HEK293 (cell line): ENCODE measurements around the gene ARMS2.

Experiments
- CTCF ChIA-PET: fragments of 350-600 bp; formaldehyde crosslinking; extraction: SDS; loops from one replicate; lab custom pipeline; 2021; ENCODE audit warnings: antibody characterized with exemption; lab: Yijun Ruan, JAX
- POLR2A ChIA-PET: fragments of 300-600 bp; formaldehyde crosslinking; extraction: SDS; loops from one replicate; lab custom pipeline; 2020; ENCODE audit warnings: antibody characterized with exemption, inconsistent platforms; lab: Yijun Ruan, JAX
- H3K27ac ChIP-seq: fragments of 200-500 bp; sonication (Bioruptor generic); 2 replicates; pipeline ENCODE4 v1.5.1; 2014; ENCODE audit warnings: low read depth, low read length, control low read depth, inconsistent platforms; ENCODE audit errors: extremely low read depth
- H3K36me3 ChIP-seq, 2 experiments: fragments of 200-500 bp in 1 of 2; sonication (Bioruptor generic) in 1 of 2; 1 replicate in 1 of 2; 2 replicates in 1 of 2; pipeline ENCODE4 v1.5.1; 2014 to 2017; ENCODE audit warnings: inconsistent platforms in 2 of 2, low read length in 2 of 2; ENCODE audit not compliant: control insufficient read depth in 2 of 2, insufficient read depth in 1 of 2
- H3K4me1 ChIP-seq: fragments of 200-500 bp; sonication (Bioruptor generic); 2 replicates; pipeline ENCODE4 v1.5.1; 2014; ENCODE audit warnings: mild to moderate bottlenecking, low read length, inconsistent platforms; ENCODE audit not compliant: control insufficient read depth, insufficient read depth
- H3K4me3 ChIP-seq: 2 replicates; pipeline ENCODE4 v1.5.1; 2011; ENCODE audit warnings: low read depth, mild to moderate bottlenecking, control low read depth, low read length, moderate library complexity
- H3K9me3 ChIP-seq: fragments of 200-500 bp; sonication (Bioruptor generic); 2 replicates; pipeline ENCODE4 v1.5.1; 2014; ENCODE audit warnings: low read depth, low read length, inconsistent platforms; ENCODE audit not compliant: control insufficient read depth, insufficient read depth
- BCL11A ChIP-seq: fragments of 450-650 bp; formaldehyde crosslinking; IDR thresholded peaks from 2 replicates; pipeline ENCODE4 v1.5.1; 2016; ENCODE audit warnings: low read depth, missing biosample characterization, missing genetic modification characterization
- EGR2 ChIP-seq: fragments of 450-650 bp; formaldehyde crosslinking; IDR thresholded peaks from 2 replicates; pipeline ENCODE4 v1.5.1; 2016; ENCODE audit warnings: low read depth, missing biosample characterization, missing genetic modification characterization
- GLI4 ChIP-seq: fragments of 450-650 bp; formaldehyde crosslinking; IDR thresholded peaks from 2 replicates; pipeline ENCODE4 v1.5.1; 2016; ENCODE audit warnings: missing biosample characterization, missing genetic modification characterization
- MZF1 ChIP-seq: fragments of 450-650 bp; formaldehyde crosslinking; IDR thresholded peaks from 2 replicates; pipeline ENCODE4 v1.5.1; 2017; ENCODE audit warnings: missing biosample characterization, missing genetic modification characterization, borderline replicate concordance
- SP2 ChIP-seq: fragments of 450-650 bp; formaldehyde crosslinking; IDR thresholded peaks from 2 replicates; pipeline ENCODE4 v1.5.1; 2016; ENCODE audit warnings: missing biosample characterization, missing genetic modification characterization
- ZBTB20 ChIP-seq: fragments of 450-650 bp; formaldehyde crosslinking; IDR thresholded peaks from 2 replicates; pipeline ENCODE4 v1.5.1; 2016; ENCODE audit warnings: missing biosample characterization, missing genetic modification characterization
- ZNF292 ChIP-seq: fragments of 450-650 bp; formaldehyde crosslinking; IDR thresholded peaks from 2 replicates; pipeline ENCODE4 v1.5.1; 2016; ENCODE audit warnings: low read depth, missing biosample characterization, missing genetic modification characterization, borderline replicate concordance
- ZNF335 ChIP-seq: fragments of 450-650 bp; formaldehyde crosslinking; conservative IDR thresholded peaks from 2 replicates; pipeline ENCODE4 v1.5.1; 2016; ENCODE audit warnings: missing biosample characterization, missing genetic modification characterization
- ZNF530 ChIP-seq: fragments of 450-650 bp; formaldehyde crosslinking; IDR thresholded peaks from 2 replicates; pipeline ENCODE4 v1.5.1; 2016; ENCODE audit warnings: low read depth, missing biosample characterization, missing genetic modification characterization
- ZNF600 ChIP-seq: fragments of 450-650 bp; formaldehyde crosslinking; IDR thresholded peaks from 2 replicates; pipeline ENCODE4 v1.5.1; 2016; ENCODE audit warnings: missing biosample characterization, missing genetic modification characterization
- ZNF654 ChIP-seq: fragments of 450-650 bp; formaldehyde crosslinking; IDR thresholded peaks from 2 replicates; pipeline ENCODE4 v1.5.1; 2016; ENCODE audit warnings: low read depth, missing biosample characterization, missing genetic modification characterization
- ZNF660 ChIP-seq: fragments of 450-650 bp; IDR thresholded peaks from 2 replicates; pipeline ENCODE4 v1.5.1; 2018; ENCODE audit warnings: missing biosample characterization, mild to moderate bottlenecking, missing genetic modification characterization
- TF ChIP-seq, protein P1 (sequence below): fragments of 450-650 bp; formaldehyde crosslinking; IDR thresholded peaks from 2 replicates; pipeline ENCODE4 v1.5.1; 2016; ENCODE audit warnings: missing biosample characterization, missing genetic modification characterization
- TF ChIP-seq, protein P2 (sequence below): fragments of 450-650 bp; formaldehyde crosslinking; IDR thresholded peaks from 2 replicates; pipeline ENCODE4 v1.5.1; 2016; ENCODE audit warnings: missing biosample characterization, missing genetic modification characterization
- TF ChIP-seq, protein P3 (sequence below): fragments of 450-650 bp; formaldehyde crosslinking; IDR thresholded peaks from 2 replicates; pipeline ENCODE4 v1.5.1; 2016; ENCODE audit warnings: missing biosample characterization, missing genetic modification characterization
- TF ChIP-seq, protein P4 (sequence below): fragments of 450-650 bp; formaldehyde crosslinking; IDR thresholded peaks from 2 replicates; pipeline ENCODE4 v1.5.1; 2017; ENCODE audit warnings: missing biosample characterization, missing genetic modification characterization

The ARMS2 gene

DNA sequence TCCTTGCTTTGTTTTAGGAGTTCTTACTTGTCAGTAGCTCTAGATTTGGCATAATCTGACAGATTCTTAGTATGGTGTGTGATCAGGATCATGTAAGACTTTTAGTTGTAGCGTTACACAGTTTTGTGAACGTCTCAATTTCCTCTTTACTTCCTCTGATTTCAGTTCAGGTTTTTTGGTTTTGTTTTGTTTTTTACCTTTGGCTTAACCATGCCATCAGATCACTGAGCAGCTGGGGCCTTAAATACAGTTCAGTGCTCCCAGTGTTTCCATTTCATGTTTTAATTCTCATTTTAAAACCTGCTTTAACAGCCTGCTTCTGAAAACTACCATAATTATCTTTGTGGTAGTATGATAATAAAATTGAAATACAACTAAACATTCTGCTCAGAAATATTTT lies 27.2 kb upstream of the ARMS2 start (continued):
- no peak for TF ChIP-seq GLI4 (tag by site-specific recombination)
- TF ChIP-seq ZNF335 (tag by site-specific recombination) = no peak
- no peak for TF ChIP-seq SP2 (tag by site-specific recombination)
- no peak for TF ChIP-seq MZF1 (tag by site-specific recombination)
- TF ChIP-seq, protein P1, sequence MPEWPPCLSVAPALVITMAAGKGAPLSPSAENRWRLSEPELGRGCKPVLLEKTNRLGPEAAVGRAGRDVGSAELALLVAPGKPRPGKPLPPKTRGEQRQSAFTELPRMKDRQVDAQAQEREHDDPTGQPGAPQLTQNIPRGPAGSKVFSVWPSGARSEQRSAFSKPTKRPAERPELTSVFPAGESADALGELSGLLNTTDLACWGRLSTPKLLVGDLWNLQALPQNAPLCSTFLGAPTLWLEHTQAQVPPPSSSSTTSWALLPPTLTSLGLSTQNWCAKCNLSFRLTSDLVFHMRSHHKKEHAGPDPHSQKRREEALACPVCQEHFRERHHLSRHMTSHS = no peak
- TF ChIP-seq ZBTB20 (tag by site-specific recombination) = no peak
- TF ChIP-seq ZNF530 (tag by site-specific recombination) = no peak
- no peak for TF ChIP-seq ZNF600 (tag by site-specific recombination)
- no peak for TF ChIP-seq EGR2 (tag by site-specific recombination)

DNA sequence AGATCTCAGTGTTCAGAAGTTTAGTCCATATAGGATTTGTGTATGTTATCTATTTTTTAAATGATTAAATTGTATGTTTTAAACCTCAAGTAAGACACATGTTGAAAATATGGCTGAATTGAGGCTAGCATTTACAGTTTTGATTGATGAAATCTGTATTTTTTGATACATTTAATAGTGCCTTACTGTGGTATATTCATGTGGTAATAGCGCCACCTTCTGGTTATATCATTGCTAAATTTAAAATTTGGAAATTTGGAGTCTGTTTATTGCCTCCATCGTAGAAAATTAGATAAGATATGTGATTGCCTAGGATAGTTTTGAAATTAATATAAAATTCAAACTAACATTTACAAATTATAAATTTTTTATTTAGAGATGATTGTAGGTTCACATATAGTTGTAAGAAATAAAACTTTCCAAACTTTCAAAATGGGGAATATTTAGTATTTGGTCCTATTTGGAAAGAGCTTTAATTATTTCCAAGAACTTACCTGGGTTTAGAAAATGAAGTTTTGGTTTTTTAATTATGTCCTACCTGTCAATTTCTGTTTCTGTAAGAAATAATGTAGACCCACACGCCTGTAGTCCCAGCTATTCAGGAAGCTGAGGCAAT lies 19.1 kb upstream of the ARMS2 start:
- ChIA-PET CTCF (interaction anchor here (0.6 to 5.5 kb wide), 42 partner anchors 8 to 1531 kb away, joined by 3 to 121 read pairs (median 5); partner anchors contain the start of gene ARMS2), POLR2A (no interaction called here)
- TF ChIP-seq ZNF654 (tag by site-specific recombination) = peak; percentile 81
- TF ChIP-seq BCL11A (tag by site-specific recombination) = no peak
- TF ChIP-seq, protein P2, sequence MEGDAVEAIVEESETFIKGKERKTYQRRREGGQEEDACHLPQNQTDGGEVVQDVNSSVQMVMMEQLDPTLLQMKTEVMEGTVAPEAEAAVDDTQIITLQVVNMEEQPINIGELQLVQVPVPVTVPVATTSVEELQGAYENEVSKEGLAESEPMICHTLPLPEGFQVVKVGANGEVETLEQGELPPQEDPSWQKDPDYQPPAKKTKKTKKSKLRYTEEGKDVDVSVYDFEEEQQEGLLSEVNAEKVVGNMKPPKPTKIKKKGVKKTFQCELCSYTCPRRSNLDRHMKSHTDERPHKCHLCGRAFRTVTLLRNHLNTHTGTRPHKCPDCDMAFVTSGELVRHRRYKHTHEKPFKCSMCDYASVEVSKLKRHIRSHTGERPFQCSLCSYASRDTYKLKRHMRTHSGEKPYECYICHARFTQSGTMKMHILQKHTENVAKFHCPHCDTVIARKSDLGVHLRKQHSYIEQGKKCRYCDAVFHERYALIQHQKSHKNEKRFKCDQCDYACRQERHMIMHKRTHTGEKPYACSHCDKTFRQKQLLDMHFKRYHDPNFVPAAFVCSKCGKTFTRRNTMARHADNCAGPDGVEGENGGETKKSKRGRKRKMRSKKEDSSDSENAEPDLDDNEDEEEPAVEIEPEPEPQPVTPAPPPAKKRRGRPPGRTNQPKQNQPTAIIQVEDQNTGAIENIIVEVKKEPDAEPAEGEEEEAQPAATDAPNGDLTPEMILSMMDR (tag by site-specific recombination) = 0 out of 2 replicates have a peak, but pooled peaks have one; percentile 15
- 0 out of 2 replicates have a peak, but pooled peaks have one; percentile 56 for TF ChIP-seq ZNF660 (tag by site-specific recombination)
- TF ChIP-seq, protein P3, sequence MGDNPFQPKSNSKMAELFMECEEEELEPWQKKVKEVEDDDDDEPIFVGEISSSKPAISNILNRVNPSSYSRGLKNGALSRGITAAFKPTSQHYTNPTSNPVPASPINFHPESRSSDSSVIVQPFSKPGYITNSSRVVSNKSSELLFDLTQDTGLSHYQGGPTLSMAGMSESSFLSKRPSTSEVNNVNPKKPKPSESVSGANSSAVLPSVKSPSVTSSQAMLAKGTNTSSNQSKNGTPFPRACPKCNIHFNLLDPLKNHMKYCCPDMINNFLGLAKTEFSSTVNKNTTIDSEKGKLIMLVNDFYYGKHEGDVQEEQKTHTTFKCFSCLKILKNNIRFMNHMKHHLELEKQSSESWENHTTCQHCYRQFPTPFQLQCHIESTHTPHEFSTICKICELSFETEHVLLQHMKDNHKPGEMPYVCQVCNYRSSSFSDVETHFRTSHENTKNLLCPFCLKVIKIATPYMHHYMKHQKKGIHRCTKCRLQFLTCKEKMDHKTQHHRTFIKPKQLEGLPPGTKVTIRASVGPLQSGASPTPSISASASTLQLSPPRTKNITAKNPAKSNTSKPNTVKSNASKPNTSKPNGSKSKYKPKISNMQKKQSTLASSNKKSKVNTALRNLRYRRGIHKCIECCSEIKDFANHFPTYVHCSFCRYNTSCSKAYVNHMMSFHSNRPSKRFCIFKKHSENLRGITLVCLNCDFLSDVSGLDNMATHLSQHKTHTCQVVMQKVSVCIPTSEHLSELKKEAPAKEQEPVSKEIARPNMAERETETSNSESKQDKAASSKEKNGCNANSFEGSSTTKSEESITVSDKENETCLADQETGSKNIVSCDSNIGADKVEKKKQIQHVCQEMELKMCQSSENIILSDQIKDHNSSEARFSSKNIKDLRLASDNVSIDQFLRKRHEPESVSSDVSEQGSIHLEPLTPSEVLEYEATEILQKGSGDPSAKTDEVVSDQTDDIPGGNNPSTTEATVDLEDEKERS = no peak

DNA sequence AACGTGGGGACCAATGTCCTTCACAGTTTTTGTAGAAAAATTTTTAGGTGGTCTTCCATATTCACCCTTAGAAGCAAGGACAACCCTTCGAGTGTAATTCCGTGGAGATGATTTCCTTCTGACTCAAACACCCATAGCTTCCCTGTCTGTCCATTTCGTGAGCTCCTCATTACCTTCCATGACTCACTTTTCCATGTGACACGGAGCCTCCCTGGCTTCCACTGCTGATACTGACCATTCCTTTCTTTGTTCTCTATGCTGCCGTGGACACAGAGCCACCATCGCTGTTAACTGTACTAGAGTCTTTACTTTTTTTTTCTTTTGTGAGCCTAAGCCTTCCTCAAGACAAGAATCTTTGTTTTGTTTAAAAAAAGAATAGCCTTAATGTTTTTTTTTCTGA lies 12.5 kb upstream of the ARMS2 start:
- TF ChIP-seq ZNF292 = no peak
- TF ChIP-seq, protein P4, sequence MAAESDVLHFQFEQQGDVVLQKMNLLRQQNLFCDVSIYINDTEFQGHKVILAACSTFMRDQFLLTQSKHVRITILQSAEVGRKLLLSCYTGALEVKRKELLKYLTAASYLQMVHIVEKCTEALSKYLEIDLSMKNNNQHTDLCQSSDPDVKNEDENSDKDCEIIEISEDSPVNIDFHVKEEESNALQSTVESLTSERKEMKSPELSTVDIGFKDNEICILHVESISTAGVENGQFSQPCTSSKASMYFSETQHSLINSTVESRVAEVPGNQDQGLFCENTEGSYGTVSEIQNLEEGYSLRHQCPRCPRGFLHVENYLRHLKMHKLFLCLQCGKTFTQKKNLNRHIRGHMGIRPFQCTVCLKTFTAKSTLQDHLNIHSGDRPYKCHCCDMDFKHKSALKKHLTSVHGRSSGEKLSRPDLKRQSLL (tag by site-specific recombination) = 0 out of 2 replicates have a peak, but pooled peaks have one; percentile 7
- Histone ChIP-seq H3K9me3 (no peaks in the 10 kb centered on the region), H3K36me3 (no peaks in the 10 kb centered on the region), H3K4me3 (no peak overlapping the region), H3K4me1 (peaks cover 2% of the 10 kb centered on the region; the same call in 1 of the 2 replicates), H3K27ac (no peak overlapping the region)
- ChIA-PET CTCF (interaction anchor here (0.6 to 1.6 kb wide), 5 partner anchors 99 to 205 kb away, joined by 4 to 12 read pairs (median 5); no protein-coding TSS in a partner anchor), POLR2A (interaction anchor here (1.0 kb wide), 1 partner anchor 67 kb away, joined by 4 read pairs; the partner anchor contains the start of gene PLEKHA1)

More for the DNA sequence above, 19.1 kb upstream of the ARMS2 start:
- H3K4me3 ChIP-seq = no peak overlapping the region
- no peaks in the 10 kb centered on the region for H3K9me3 ChIP-seq
- no peak overlapping the region for H3K27ac ChIP-seq
- H3K36me3 ChIP-seq = no peaks in the 10 kb centered on the region; a peak in 2 of 3 replicates
- H3K4me1 ChIP-seq = no peaks in the 10 kb centered on the region
